ENCODE measurements around the gene OR2H1. TPM values are rescaled to one million over a fixed set of nuclear protein-coding genes. Genes with fewer than 3 reads are reported as not detected.

The OR2H1 gene
- total RNA-seq, 1 experiment from 2014 or later, result not detected

DNA sequence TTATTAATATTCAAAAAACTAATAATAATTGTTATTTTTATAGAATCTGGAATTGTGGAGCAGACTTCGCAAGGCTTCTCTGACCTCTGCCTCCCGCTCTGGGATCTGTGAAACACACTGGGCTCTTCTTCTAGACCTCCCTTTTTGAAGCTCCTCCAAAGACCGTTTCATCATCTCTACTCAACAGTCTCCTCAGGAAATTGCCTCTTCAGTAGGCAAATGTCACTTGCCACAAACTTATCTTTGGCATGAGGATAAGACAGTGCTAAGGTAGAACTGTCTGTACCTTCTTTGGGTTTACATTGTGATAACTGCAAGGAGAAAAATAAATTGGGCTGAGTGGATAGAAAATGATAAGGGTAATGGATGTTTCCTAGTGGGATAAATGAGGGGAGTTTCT lies 33.1 kb downstream of the OR2H1 start:
- H3K4me3 ChIP-seq (ENCODE audit: low read depth, low read length), result no peak overlapping the region
- peaks cover 9% of the 10 kb centered on the region for H3K27me3 Mint-ChIP-seq (ENCODE audit: insufficient read depth, unreplicated experiment)
- intact Hi-C loops (cut with micrococcal nuclease; ENCODE audit: unreplicated experiment), result no loop called here
- no peaks in the 10 kb centered on the region for H3K27me3 ChIP-seq (replicated peaks; ENCODE audit: control insufficient read depth, insufficient read depth, low read length)
- H3K36me3 Mint-ChIP-seq (ENCODE audit: insufficient read depth, unreplicated experiment), result no peaks in the 10 kb centered on the region
- no peak overlapping the region for H3K27ac Mint-ChIP-seq (ENCODE audit: unreplicated experiment)
- H3K9me3 Mint-ChIP-seq (ENCODE audit: unreplicated experiment), result no peaks in the 10 kb centered on the region
- no peaks in the 10 kb centered on the region for H3K4me1 ChIP-seq
- H3K4me1 Mint-ChIP-seq (ENCODE audit: low read depth, unreplicated experiment), result no peaks in the 10 kb centered on the region
- no peaks in the 10 kb centered on the region for H3K36me3 ChIP-seq (ENCODE audit: control insufficient read depth, insufficient read depth, low read length)
- no peak for DNase-seq
- H3K4me3 Mint-ChIP-seq (ENCODE audit: unreplicated experiment), result no peak overlapping the region
- POLR2A ChIA-PET, result no interaction called here
- no peaks in the 10 kb centered on the region for H3K9me3 ChIP-seq
- CTCF ChIA-PET, result no interaction called here
- no TSS peak for BruUV-seq (replicated peaks)
- TF ChIP-seq, protein P1, sequence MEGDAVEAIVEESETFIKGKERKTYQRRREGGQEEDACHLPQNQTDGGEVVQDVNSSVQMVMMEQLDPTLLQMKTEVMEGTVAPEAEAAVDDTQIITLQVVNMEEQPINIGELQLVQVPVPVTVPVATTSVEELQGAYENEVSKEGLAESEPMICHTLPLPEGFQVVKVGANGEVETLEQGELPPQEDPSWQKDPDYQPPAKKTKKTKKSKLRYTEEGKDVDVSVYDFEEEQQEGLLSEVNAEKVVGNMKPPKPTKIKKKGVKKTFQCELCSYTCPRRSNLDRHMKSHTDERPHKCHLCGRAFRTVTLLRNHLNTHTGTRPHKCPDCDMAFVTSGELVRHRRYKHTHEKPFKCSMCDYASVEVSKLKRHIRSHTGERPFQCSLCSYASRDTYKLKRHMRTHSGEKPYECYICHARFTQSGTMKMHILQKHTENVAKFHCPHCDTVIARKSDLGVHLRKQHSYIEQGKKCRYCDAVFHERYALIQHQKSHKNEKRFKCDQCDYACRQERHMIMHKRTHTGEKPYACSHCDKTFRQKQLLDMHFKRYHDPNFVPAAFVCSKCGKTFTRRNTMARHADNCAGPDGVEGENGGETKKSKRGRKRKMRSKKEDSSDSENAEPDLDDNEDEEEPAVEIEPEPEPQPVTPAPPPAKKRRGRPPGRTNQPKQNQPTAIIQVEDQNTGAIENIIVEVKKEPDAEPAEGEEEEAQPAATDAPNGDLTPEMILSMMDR (IDR thresholded peaks at IDR 0.05; ENCODE audit: insufficient read depth in 1 of 2, low read depth in 1 of 2, low read length in 1 of 2, severe bottlenecking in 1 of 2, unreplicated experiment in 1 of 2), result no peak

DNA sequence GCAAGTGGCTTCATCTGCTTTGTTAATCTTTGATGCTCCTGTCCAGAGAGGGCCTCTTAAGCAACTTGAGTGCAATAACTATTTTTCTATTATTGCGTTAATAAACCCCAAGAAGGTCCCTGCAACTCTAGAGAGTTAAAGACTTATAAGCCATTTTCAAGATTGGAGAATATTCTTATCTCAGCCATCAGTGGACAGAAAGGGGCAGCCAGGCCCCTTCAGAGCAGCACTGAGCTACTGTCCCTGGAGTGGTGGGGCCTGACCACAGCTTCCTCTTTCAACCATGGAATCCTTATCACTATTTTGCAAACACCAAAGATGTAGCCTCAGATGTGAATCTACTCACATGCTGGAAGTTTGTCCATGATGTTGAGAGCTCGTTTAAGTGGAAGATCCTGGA lies 33.6 kb downstream of the OR2H1 start:
- intact Hi-C loops (cut with micrococcal nuclease; ENCODE audit: unreplicated experiment), result no loop called here
- H3K4me1 Mint-ChIP-seq (ENCODE audit: low read depth, unreplicated experiment), result no peaks in the 10 kb centered on the region
- H3K4me3 Mint-ChIP-seq (ENCODE audit: unreplicated experiment), result no peak overlapping the region
- POLR2A ChIA-PET, result no interaction called here
- H3K27ac Mint-ChIP-seq (ENCODE audit: unreplicated experiment), result no peak overlapping the region
- Histone ChIP-seq H3K36me3 (ENCODE audit: control insufficient read depth, insufficient read depth, low read length) (no peaks in the 10 kb centered on the region), H3K27me3 (replicated peaks; ENCODE audit: control insufficient read depth, insufficient read depth, low read length) (no peaks in the 10 kb centered on the region), H3K4me3 (ENCODE audit: low read depth, low read length) (no peak overlapping the region), H3K4me1 (no peaks in the 10 kb centered on the region), H3K9me3 (no peaks in the 10 kb centered on the region)
- CTCF ChIA-PET, result no interaction called here
- TF ChIP-seq, protein P1 (IDR thresholded peaks at IDR 0.05; ENCODE audit: insufficient read depth in 1 of 2, low read depth in 1 of 2, low read length in 1 of 2, severe bottlenecking in 1 of 2, unreplicated experiment in 1 of 2), result no peak
- no TSS peak for BruUV-seq (replicated peaks)
- H3K27me3 Mint-ChIP-seq (ENCODE audit: insufficient read depth, unreplicated experiment), result peaks cover 11% of the 10 kb centered on the region
- DNase-seq, result no peak
- H3K36me3 Mint-ChIP-seq (ENCODE audit: insufficient read depth, unreplicated experiment), result no peaks in the 10 kb centered on the region
- H3K9me3 Mint-ChIP-seq (ENCODE audit: unreplicated experiment), result no peaks in the 10 kb centered on the region

DNA sequence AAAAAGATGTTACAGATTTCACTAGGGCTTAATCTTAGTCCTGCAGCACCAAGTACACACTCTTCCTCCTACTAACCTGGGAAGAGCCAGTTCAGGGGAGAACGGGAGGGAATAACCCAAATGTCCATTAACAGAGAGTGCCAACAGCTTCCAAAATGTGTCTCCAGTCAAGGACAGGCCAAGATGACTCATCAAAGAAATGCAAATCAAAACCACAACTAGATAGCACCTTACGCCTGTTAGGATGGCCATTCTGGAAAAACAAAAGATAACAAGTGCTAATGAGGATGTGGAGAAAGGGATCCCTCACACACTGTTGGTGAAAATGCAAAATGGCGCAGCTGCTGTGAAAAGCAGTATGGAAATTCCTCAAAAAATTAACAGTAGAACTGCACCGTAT lies 34.6 kb downstream of the OR2H1 start:
- Histone ChIP-seq H3K36me3 (ENCODE audit: control insufficient read depth, insufficient read depth, low read length) (no peaks in the 10 kb centered on the region), H3K4me3 (ENCODE audit: low read depth, low read length) (no peak overlapping the region), H3K9me3 (no peaks in the 10 kb centered on the region), H3K4me1 (no peaks in the 10 kb centered on the region), H3K27me3 (replicated peaks; ENCODE audit: control insufficient read depth, insufficient read depth, low read length) (no peaks in the 10 kb centered on the region)
- intact Hi-C loops (cut with micrococcal nuclease; ENCODE audit: unreplicated experiment), result no loop called here
- Mint-ChIP-seq H3K4me1 (ENCODE audit: low read depth, unreplicated experiment) (no peaks in the 10 kb centered on the region), H3K9me3 (ENCODE audit: unreplicated experiment) (no peaks in the 10 kb centered on the region), H3K4me3 (ENCODE audit: unreplicated experiment) (no peak overlapping the region), H3K36me3 (ENCODE audit: insufficient read depth, unreplicated experiment) (no peaks in the 10 kb centered on the region), H3K27ac (ENCODE audit: unreplicated experiment) (no peak overlapping the region), H3K27me3 (ENCODE audit: insufficient read depth, unreplicated experiment) (peaks cover 11% of the 10 kb centered on the region)
- DNase-seq, result no peak
- BruUV-seq (replicated peaks), result no TSS peak
- TF ChIP-seq, protein P1 (IDR thresholded peaks at IDR 0.05; ENCODE audit: insufficient read depth in 1 of 2, low read depth in 1 of 2, low read length in 1 of 2, severe bottlenecking in 1 of 2, unreplicated experiment in 1 of 2), result no peak
- ChIA-PET POLR2A (no interaction called here), CTCF (interaction anchor here (0.7 kb wide), 1 partner anchor 107 kb away, joined by 3 read pairs; no protein-coding TSS in a partner anchor)

Data from Caco-2 (cell line).